ENCODE data around the gene GPX7.
"Not testable (repeated sequence)": the region's sequence is repeated elsewhere in the genome, so short reads cannot be mapped to it uniquely, and the experiment has no call there.

The GPX7 gene

DNA sequence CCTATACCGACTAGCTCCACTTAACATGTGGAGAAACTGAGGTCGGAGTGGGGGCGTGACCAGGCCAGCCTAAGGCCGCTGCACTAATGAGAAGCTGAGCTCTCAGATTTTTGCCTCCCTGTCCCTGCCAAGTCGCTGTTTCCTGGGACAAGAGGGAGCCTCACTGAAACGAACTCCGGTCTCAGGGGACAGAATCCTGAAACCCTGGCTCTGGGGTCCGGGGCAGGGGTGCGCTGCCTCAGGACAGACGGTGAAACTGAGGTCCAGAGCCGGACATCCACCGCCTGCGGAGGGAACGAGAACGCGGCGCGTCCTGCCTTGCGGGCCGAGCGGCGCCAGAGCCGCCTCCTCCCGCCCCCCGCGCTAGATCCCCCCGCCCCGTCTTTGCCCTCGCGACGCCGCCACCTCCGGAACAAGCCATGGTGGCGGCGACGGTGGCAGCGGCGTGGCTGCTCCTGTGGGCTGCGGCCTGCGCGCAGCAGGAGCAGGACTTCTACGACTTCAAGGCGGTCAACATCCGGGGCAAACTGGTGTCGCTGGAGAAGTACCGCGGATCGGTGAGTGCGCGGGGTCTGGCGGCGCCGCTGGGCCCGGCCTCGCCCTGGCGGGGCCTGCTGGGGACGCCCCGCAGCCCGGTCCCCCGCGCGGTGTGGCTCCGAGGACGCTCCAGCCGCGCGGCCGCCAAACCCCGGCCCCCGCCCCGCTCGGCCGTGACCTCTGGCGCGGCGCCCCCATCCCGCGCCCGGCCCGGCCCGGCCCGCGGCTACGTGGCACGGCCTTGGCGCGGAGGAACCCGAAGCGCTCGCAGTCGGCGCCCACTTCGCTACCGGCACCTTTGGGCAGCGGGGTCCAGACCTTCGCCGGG is at the start of gene GPX7:
Gene GPX7, plus strand, starts transcription at position 381 of the 865 bp plus-strand sequence. Its CDS starts 39 bp downstream, at position 420.
- DNase-seq, result peak; percentile 20

DNA sequence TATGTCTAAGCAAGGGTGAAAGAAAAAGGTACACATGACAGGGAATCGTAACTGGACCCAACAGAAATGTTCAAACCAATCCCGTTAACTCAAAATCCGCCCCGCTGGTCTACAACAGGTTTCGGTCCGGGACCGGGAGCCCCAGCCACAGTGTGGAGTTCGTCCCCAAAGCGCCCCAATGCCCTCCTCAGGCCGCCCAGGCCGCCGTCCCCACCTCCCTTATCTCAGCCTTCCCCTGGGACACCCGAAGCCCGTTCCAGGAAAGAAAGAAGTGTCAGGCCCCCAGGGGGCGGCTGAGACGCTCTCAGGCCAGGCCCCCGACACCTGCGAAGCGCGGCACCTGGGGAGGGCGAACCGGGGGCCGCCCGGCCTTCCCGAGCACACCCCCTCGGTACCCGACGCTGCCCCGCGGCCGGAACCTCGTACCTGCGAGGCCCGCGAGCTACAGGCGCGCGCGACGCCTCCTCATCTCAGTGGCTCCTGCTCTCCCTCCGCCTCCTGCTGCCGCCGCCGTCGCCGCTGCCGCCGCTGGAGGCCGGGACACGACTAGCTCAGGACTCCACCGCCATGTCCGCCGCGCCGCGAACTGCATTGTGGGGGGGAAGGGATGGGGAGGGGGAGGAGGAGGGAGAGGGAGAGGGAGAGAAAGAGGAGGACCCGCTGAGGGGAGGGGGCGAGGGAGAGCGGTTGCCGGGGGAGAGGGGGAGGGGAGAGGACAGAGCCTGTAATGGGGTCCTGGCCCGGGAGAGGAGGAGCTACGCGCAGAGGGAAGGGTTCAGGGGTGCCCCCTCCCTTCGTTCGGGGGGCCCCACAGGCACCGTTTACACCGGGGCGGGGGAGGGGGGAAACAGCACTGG is 49.4 kb upstream of the GPX7 start, which contains the start of gene TUT4:
Gene TUT4, minus strand, starts transcription at position 588 of the 857 bp plus-strand sequence. CDS start 26,812 bp downstream, outside the sequence.
- DNase-seq, result peak; percentile 88

DNA sequence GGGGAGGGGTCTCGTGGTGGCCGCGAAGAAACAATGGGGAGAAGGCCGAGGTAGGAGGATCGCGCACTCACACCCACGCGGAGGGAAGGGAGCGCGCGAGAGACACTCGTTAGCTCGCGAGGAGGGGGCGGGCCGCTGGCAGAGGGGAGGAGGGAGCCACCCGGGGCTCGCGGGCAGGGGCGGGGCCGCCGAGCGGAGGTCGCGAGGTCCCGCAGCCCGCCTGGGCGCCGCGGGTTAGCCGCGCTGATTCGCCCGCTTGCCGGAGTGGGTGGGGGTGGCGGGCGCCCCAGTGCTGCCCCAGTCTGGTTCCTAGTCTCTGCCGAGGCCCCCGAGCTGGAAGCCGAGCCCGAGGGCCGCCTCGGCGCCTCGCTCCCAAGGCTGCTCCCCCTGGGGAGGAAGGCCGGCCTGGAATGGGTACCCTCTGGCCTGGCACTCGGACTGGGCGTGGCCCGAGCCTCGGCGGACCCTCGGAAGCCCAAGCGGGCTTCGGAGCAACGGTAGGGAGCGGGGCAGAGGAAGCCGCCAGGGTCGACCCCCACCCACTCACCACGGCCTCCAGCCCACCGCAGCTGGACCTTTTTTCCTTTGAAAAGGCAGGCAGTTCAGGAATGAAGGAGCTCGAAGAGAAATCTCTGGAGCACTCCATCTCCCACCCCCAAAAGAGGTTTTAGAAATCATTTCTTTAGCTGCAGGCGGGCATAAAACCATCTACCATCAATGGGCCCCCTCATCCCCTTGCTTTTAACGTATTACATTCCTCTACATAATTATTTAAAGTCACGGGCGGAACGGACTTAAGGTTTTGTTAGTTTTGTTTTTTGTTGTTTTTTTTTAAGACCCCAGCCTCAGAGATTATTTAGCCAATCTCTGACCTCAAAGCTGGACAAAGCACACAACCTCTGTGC is 48.6 kb upstream of the GPX7 start:
- DNase-seq, result peak; percentile 88

DNA sequence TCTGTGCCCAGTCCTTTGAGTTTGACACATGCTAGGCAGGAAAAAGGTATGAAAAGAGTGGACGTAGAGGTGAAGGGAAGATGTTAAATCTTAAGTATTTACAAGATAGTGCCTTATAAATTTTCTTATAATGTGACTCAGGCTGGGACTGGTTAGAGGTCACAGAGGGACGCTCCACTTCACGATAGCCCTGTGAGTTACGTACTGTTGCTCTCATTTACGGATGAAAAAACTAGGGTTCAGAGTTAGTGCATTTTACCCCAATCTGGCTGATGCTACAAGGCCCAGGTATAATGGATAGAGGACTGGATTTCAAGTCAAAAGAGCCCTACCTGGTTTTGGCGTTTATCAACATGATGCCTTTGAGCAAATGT is 47.9 kb upstream of the GPX7 start:
- DNase-seq, result no peak

DNA sequence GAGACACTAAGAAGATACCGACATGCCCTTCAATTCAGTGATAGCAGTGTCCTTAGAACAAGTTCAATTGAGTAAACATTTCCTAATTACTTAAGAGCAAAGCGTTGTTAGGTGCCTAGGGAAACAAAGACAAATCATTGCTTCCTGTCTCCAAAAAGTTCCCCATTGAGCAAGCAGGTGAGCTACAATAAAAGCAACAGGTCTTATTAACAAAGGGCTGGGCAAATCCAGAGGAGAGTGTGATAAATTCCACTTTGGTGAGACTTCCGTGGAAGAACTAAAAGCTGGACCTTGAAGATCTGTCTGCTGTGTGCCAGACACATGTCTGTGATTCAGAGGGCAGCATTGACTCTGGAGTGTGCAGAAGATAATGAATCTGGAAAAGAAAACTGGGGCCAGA is 47.4 kb upstream of the GPX7 start:
- DNase-seq, result no peak

DNA sequence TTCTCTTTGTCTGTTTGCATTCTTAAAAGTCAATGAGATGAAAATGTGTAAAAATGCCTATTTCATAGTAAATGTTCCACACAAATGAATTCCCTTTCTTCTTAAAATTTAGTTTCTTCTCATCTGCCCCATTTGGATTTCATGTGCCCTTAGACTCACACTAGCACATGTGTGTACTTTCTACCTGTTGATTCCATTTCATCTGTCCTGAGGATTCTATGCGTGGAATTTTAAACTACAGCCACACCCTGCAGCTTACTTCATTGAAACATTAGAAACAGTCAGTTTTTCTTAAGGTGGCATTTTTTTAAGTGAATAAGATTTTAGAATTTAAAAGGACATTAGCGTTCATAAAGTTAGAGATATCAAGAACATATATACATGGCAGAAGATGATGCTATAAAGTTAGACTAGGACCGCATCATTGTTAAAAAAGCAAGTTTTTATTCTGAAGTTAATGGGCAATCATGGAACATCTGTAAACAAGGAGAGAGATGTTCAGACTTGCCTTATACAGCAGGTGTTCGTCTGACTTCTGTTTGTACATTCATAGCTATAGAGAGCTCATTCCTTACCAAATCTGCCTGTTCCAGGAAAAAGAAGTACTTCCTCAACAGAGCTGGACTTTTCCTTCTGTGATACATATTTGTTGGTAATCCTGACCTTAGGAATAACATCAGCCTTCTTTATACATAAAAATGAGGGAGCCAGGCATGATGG is 45.4 kb upstream of the GPX7 start:
- no peak for DNase-seq

DNA sequence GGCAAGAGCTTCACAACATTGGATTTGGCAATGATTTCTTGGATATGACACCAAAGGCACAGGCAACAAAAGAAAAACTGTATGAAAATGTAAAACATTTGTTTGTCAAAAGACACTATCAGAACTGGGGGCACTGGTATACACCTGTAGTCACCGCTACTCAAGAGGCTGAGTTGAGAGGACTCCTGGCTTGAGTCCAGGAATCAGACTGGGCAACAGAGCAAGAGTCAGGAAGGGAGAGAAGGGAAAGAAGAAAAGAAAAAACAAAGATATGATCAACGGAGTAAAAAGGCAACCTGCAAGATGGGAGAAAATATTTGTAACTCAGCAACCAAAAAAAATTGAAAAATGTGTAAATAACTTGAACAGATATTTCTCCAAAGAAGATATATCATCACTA is 43.2 kb upstream of the GPX7 start:
- DNase-seq, result peak; percentile 57

DNA sequence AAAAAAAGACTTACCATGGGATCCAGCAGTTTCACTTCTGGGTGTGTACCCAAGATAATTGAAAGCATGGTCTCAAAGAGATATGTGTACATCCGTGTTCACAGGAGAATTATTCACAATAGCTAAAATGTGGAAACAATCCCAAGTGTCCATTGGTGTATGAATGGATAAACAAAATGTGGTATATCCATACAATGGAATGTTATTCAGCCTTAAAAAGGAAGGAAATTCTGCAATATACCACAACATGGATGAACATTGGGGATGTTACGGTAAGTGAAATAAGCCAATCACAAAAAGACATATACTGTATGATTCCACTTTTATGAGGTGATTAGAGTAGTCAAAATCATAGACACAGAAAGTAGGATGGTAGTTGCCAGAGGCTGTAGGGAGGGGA is 42.3 kb upstream of the GPX7 start:
- DNase-seq, result no peak

DNA sequence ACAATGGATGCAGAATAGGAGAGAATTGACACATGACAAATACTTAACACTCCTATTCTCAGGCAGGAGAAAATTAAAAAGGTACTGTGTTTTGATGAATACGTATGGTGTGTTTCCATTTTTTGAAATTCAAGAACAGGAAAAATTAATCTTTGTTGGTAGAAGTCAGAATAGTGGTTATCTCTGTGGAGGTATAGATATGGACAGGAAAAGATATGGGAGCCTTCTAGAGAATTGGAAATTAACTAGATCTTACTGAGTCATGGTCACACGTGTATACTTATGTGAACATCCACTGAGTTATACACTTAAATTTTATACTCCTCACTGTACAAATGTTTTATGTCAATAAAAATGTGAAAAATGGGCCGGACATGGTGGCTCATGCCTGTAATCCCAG is 39.4 kb upstream of the GPX7 start:
- no peak for DNase-seq

DNA sequence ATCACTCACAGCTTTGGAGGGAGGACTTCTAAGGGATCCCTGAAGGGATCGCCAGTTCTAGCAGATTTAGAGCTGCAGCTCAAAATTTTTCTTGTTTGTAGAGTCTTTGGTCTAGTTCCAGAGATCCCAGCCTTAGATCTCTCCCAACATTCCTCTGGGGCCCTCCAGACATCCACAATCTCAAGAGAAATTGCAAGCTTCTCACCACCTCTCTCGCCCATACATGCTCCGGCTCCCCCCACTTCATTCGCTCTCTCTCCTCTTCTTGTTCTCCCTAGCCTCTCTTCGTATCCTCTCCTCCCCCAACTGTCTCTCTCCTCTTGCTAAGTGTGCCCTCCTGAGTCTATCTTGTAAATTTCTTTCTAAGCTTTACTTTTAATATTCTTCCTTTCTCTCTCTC is 34.2 kb upstream of the GPX7 start:
- DNase-seq, result no peak

DNA sequence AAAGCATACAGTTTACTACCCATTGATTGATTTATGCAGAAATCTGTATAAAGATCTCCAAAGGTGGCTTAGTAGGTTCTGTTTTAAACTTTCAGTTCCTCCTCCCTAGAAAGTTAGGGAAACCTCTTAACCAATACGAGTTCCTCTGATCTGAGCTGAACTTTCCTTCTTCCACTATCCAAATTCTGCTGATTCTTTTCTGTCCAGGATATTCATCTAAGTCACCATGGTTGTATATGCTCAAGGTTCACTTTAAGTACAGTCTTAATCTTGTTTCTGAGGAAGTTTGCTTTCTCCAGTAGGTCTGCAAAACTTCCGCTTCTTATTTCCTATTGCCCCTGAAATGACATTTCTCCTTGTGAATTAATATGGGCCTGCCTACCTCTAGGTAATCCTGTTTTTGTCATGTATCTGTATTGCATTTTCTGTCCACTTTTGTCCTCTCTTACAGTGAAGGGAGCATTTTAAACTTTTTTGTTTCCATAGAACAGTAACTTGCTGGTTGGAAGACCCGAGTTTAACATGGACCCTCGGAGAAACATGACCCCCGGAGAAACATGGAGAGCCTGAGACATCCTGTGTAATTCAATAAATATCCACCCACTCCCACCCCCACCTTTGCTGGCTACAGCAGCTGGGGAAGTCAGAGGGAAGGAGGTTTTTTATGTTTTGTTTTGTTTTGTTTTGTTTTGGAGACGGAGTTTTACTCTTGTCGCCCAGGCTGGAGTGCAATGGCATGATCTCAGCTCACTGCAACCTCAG is 32.5 kb upstream of the GPX7 start:
- DNase-seq, result no peak

DNA sequence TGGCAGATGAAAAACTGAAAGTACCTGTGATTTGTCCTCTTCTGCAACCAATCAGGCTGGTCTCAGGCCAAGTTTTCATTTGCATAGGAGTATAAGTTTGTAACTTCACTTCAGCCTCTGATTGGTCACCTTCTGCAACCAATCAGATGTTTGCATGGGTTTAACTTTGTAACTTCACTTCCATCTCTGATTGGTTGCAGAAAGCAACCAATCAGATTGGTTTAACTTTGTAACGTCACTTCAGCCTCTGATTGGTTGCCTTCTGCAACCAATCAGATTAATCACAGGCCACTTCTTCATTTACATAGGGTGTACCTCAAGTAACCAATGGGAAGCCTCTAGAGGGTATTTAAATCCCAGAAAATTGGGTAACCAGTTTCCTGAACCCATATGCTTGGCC is 30.4 kb upstream of the GPX7 start:
- no peak for DNase-seq

DNA sequence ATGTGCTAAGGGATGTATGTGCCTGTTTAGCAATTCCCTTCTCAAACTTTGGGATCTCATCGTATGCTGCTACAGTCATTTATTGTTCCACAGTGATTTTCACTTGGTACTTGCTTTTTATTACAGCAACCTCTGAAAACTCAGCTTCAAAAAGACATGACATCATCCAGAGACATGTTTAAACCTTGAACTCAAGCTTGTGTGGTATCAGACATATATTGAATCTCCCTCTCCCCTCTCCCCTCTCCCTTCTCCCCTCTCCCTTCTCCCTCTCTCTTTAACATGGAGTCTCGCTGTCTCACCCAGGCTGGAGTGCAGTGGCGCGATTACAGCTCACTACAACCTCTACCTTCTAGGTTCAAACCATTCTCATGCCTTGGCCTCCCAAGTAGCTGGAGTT is 29.8 kb upstream of the GPX7 start:
- no peak for DNase-seq

DNA sequence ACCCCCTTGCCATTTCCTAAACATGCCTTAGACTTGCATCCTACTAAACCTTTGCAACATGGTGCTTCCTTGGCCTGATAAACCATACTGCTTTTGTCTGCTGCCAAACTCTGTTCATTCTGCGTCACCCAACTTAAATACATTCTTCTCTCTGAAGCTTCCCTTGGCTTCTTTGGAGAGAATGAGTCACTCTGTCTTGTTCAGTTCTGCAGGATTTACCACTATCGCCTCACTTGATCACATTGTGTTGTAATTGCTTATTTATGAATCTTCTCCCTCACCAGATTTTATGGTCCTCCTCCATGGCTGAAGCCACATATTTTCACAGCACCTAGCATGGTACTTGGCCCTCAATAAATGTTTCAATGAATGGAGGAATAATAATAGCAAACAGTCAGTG is 27.6 kb upstream of the GPX7 start:
- no peak for DNase-seq

DNA sequence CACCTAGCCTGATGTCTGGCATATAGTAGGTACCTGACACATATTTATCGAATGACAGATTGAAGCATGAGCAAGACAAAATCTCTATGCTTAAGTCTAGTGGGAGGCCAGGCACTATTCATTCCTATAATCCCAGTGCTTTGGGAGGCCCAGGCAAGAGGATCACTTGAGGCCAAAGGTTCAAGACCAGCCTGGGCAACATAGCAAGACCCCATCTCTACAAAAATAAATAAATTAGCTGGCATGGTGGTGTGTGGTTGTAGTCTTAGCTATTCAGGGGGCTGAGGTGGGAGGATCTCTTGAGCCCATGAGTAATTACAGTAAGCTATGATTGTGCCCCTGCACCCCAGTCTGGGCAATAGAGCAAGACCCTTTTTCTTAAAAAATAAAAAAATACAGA is 26.1 kb upstream of the GPX7 start:
- DNase-seq, result no peak

DNA sequence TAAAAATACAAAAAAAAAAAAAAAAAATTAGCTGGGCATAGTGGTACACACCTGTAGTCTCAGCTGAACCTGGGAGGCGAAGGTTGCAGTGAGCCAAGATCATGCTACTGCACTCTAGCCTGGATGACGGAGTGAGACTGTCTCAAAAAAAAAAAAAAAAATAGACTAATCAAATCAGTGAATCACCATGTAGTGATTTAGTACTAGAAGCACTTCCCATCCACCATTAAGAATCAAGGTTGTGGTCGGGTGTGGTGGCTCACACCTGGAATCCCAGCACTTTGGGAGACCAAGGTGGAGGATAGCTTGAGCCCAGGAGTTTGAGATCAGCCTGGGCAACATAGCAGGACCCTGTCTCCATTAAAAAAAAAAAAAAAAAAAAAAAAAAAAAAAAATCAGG is 24.1 kb upstream of the GPX7 start:
- not testable (repeated sequence) for DNase-seq

DNA sequence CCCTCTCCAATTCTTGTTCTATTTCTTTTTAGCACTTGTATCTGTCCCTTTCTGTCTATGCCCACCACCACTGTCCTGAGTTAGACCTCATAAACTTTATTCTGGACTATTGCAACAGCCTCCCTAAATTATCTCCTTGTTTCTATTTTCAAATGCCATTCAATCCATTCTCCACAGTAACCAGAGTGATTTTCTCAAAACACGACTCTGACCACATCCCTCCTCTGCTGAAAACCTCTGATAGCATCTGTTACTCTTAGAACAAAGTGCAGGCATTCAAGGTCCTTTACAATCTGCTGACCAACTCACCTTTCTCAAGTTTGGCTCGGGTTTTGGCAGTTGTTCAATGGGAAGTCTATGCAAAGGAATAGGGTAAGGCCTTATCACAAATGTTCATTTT is 22.8 kb upstream of the GPX7 start:
- DNase-seq, result no peak

DNA sequence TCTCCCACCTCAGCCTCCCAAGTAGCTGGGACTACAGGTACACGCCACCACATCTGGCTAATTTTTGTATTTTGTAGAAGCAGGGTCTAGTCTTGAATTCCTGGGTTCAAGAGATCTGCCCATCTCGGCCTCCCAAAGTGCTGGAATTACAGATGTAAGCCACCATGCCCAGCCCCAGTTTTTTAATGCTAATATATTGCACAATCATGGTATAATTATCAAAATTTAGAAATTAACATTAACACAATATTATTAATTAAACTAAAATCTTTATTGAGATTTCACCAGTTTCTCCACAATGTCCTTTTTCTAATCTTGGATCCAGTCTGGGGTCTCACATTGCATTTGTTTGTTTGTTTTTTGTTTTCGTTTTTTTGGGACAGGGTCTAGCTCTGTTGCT is 21.9 kb upstream of the GPX7 start:
- no peak for DNase-seq

DNA sequence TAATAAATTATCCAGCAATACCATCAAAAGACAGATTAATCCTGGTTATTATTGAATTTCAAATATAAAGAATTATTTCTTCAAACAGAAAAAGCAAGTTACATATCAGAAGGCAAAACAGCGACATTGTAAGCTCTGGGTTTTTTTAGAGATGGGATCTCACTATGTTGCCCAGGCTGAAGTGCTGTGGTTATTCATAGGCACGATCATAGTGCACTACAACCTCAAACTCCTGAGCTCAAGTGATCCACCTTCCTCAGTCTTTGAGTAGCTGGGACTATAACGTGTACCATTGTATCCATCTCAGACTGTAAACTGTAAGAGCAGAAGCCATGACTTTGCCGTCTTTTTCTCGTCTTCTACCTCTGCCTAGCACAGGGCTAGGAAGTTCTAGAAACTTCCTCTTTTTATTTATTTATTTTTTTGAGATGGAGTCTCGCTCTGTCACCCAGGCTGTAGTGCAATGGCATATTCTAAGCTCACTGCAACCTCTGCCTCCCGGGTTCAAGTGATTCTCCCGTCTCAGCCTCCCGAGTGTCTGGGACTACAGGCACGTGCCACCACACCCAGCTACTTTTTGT is 20.0 kb upstream of the GPX7 start:
- no peak for DNase-seq

DNA sequence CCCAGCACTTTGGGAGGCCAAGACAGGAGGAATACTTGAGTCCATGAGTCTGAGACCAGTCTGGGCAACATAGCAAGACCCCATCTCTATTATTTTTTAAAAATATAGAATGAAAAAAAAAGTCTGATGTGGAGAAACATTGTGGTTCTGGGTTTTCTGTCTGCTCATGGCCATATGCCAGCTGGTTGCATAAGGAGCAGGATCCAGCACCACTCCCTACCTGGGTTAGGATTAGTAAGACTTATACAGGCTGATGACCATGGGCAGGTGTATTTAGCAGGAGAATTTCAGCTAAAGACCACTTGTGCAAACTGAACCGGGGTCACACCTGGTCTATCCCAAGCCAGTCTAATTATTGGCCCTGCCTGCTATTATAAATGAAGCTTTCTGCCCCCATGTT is 16.7 kb upstream of the GPX7 start:
- no peak for DNase-seq

DNA sequence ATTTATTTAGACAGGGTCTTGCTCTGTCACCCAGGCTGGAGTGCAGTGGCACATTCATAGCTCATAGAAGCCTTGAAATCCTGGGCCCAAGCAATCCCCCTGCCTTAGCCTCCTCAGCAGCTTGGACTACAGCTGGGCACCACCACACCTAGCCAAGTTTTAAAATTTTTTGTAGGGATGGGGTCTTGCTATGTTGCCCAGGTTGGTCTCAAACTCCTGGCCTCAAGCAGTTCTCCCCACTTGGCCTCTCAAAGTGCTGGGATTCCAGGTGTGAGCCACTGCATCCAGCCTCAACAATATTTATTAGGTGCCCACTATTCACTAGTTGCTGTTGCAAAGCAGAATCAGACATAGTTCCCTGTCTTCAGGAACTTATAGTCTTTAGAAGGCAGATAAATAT is 14.1 kb upstream of the GPX7 start:
- no peak for DNase-seq
